Measurements from ENCODE around the gene NLN. TPM values are rescaled to one million over a fixed set of nuclear protein-coding genes. Genes with fewer than 3 reads are reported as not detected.
"Not testable (repeated sequence)": the region's sequence is repeated elsewhere in the genome, so short reads cannot be mapped to it uniquely, and the experiment has no call there.

Gene NLN
- total RNA-seq, 1 donor from 2014 or later = 94.3 TPM

DNA sequence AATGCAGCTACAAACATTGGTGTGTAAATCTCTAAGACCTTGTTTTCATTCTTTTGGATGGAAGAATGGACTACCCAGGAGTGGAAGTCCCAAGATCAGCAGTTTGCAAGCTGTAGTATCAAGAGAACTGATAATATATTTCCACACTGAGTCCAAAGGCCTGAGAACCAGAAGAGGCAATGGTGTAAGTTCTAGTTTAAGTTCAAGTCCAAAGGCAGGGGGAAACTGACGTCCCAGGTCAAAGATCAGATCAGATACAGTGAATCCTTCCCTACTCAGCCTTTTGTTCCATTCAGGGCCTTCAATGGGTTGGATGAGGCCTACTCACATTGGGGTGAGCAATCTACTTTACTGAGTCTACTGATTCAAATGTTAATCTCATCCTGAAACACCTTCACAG lies 124.1 kb downstream of the NLN start:
- Histone ChIP-seq H3K27ac (no peak overlapping the region), H3K9me3 (ENCODE audit: low read depth) (no peaks in the 10 kb centered on the region), H3F3A (ENCODE audit: low read depth) (no peaks in the 10 kb centered on the region), H3K36me3 (no peaks in the 10 kb centered on the region), H3K4me2 (no peak overlapping the region), H3K4me1 (peaks cover 3% of the 10 kb centered on the region), H3K79me2 (ENCODE audit: low read depth) (no peaks in the 10 kb centered on the region), H3K4me3 (no peak overlapping the region), H4K20me1 (ENCODE audit: low read depth) (no peaks in the 10 kb centered on the region), H2AFZ (replicated peaks) (no peak overlapping the region), H3K9ac (no peak overlapping the region), H3K27me3 (no peaks in the 10 kb centered on the region)
- DNase-seq (ENCODE audit: low spot score) = no peak
- TF ChIP-seq EZH2 (IDR thresholded peaks at IDR 0.05) = no peak
- TF ChIP-seq EZH2phosphoT487 (IDR thresholded peaks at IDR 0.05) = no peak
- TF ChIP-seq, protein P1, sequence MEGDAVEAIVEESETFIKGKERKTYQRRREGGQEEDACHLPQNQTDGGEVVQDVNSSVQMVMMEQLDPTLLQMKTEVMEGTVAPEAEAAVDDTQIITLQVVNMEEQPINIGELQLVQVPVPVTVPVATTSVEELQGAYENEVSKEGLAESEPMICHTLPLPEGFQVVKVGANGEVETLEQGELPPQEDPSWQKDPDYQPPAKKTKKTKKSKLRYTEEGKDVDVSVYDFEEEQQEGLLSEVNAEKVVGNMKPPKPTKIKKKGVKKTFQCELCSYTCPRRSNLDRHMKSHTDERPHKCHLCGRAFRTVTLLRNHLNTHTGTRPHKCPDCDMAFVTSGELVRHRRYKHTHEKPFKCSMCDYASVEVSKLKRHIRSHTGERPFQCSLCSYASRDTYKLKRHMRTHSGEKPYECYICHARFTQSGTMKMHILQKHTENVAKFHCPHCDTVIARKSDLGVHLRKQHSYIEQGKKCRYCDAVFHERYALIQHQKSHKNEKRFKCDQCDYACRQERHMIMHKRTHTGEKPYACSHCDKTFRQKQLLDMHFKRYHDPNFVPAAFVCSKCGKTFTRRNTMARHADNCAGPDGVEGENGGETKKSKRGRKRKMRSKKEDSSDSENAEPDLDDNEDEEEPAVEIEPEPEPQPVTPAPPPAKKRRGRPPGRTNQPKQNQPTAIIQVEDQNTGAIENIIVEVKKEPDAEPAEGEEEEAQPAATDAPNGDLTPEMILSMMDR (IDR thresholded peaks at IDR 0.05) = no peak
- Mint-ChIP-seq H3K36me3 (no peaks in the 10 kb centered on the region), H3K27ac (no peak overlapping the region), H3K27me3 (ENCODE audit: insufficient read depth, low read depth) (peaks cover 6% of the 10 kb centered on the region), H3K4me1 (no peaks in the 10 kb centered on the region), H3K4me3 (no peak overlapping the region), H3K9me3 (peaks cover 6% of the 10 kb centered on the region)

DNA sequence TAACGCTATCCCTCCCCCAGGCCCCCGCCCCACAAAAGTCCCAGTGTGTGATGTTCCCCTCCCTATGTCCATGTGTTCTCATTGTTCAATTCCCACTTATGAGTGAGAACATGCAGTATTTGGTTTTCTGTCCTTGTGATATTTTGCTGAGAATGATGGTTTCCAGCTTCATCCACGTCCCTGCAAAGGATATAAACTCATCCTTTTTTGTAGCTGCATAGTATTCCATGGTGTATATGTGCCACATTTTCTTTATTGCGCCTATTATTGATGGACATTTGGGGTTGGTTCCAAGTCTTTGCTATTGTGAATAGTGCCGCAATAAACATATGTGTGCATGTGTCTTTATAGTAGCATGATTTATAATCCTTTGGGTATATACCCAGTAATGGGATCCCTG lies 125.0 kb downstream of the NLN start:
- H3K36me3 Mint-ChIP-seq; H3K4me2 ChIP-seq; H3K79me2 ChIP-seq (ENCODE audit: low read depth); H3F3A ChIP-seq (ENCODE audit: low read depth); H3K27ac ChIP-seq; H4K20me1 ChIP-seq (ENCODE audit: low read depth); H3K4me1 ChIP-seq; H3K9me3 ChIP-seq (ENCODE audit: low read depth); DNase-seq (ENCODE audit: low spot score); H3K27ac Mint-ChIP-seq; H3K9ac ChIP-seq; H3K4me1 Mint-ChIP-seq; H3K9me3 Mint-ChIP-seq; H3K27me3 Mint-ChIP-seq (ENCODE audit: insufficient read depth, low read depth); H3K27me3 ChIP-seq; H3K4me3 ChIP-seq; H3K4me3 Mint-ChIP-seq; H2AFZ ChIP-seq (replicated peaks); H3K36me3 ChIP-seq: not testable (repeated sequence)

DNA sequence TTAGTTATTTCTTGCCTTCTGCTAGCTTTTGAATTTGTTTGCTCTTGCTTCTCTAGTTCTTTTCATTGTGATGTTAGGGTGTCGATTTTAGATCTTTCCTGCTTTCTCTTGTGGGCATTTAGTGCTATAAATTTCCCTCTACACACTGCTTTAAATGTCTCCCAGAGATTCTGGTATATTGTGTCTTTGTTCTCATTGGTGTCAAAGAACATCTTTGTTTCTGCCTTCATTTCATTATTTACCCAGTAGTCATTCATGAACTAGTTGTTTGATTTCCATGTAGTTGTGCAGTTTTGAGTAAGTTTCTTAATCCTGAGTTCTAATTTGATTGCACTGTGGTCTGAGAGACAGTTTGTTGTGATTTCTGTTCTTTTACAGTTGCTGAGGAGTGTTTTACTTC lies 127.9 kb downstream of the NLN start:
- not testable (repeated sequence) for H3K4me1 ChIP-seq; H3K27me3 ChIP-seq; H3K4me3 Mint-ChIP-seq; H2AFZ ChIP-seq (replicated peaks); H3K36me3 ChIP-seq; H3K27me3 Mint-ChIP-seq (ENCODE audit: insufficient read depth, low read depth); H3K4me2 ChIP-seq; H3K9ac ChIP-seq; H3K27ac ChIP-seq; H3K27ac Mint-ChIP-seq; H3K79me2 ChIP-seq (ENCODE audit: low read depth); H3K4me1 Mint-ChIP-seq; H3K36me3 Mint-ChIP-seq; H3K4me3 ChIP-seq; DNase-seq (ENCODE audit: low spot score); H3K9me3 Mint-ChIP-seq; H3F3A ChIP-seq (ENCODE audit: low read depth); H3K9me3 ChIP-seq (ENCODE audit: low read depth); H4K20me1 ChIP-seq (ENCODE audit: low read depth)

DNA sequence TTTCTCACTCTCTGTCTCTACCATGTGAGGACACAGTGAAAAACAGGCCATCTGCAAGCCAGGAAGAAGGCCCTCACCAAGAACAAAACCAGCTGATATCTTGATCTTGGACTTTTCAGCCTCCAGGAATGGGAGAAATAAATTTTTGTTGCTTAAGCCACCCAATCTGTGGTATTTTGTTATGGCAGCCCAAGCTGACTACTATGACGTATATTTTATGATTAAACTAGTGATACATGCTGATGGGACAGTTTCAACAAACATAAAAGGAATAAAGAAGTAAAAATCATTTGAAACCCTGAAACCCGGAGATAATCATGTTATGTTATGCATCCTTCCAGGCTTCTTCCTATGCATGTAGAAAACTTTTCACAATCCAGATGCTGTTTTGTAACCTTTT lies 132.9 kb downstream of the NLN start:
- Histone ChIP-seq H3K4me2 (no peak overlapping the region), H3K79me2 (ENCODE audit: low read depth) (no peaks in the 10 kb centered on the region), H3K4me1 (no peaks in the 10 kb centered on the region), H3K27me3 (no peaks in the 10 kb centered on the region), H3K4me3 (no peak overlapping the region), H3F3A (ENCODE audit: low read depth) (no peaks in the 10 kb centered on the region), H3K9me3 (ENCODE audit: low read depth) (no peaks in the 10 kb centered on the region), H4K20me1 (ENCODE audit: low read depth) (no peaks in the 10 kb centered on the region), H2AFZ (replicated peaks) (no peak overlapping the region), H3K9ac (no peak overlapping the region), H3K27ac (no peak overlapping the region), H3K36me3 (no peaks in the 10 kb centered on the region)
- no peak for DNase-seq (ENCODE audit: low spot score)
- Mint-ChIP-seq H3K27me3 (ENCODE audit: insufficient read depth, low read depth) (peaks cover 4% of the 10 kb centered on the region), H3K4me3 (no peak overlapping the region), H3K36me3 (no peaks in the 10 kb centered on the region), H3K9me3 (no peaks in the 10 kb centered on the region), H3K4me1 (no peaks in the 10 kb centered on the region), H3K27ac (no peak overlapping the region)
- TF ChIP-seq EZH2phosphoT487 (IDR thresholded peaks at IDR 0.05) = no peak
- no peak for TF ChIP-seq EZH2 (IDR thresholded peaks at IDR 0.05)
- TF ChIP-seq, protein P1 (IDR thresholded peaks at IDR 0.05) = no peak

Data from neural progenitor cell (in vitro differentiated cells).